ENCODE results near the gene TMEM238.

The TMEM238 gene

DNA sequence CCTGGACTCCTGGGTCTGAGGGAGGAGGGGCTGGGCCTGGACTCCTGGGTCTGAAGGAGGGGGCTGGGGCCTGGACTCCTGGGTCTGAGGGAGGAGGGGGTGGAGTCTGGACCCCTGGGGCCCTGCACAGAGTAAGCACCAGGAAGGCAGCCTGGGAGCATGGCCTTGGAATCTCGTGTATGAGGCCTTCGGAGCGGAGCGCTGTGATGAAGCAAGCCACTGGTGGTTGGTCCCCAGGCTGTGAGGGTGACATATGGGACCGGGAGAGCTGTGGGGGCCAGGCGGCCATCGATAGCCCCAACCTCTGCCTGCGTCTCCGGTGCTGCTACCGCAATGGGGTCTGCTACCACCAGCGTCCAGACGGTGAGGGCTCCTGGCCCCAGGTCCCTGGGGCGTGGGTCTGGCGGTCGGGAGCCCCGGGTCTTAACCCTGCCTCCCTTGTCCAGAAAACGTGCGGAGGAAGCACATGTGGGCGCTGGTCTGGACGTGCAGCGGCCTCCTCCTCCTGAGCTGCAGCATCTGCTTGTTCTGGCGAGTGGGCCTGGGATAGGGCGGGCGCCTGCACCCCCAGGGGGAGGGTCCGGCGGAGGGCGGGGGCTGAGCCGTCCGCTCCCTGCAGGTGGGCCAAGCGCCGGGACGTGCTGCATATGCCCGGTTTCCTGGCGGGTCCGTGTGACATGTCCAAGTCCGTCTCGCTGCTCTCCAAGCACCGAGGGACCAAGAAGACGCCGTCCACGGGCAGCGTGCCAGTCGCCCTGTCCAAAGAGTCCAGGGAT lies 6.5 kb downstream of the TMEM238 start:
- no peak for DNase-seq (ENCODE audit: low spot score)

- DNase-seq (ENCODE audit: low spot score), result no peak
Measured at GRCh38 chr19:55376241-55376933, 7.7 kb downstream of the TMEM238 start, which contains the start of gene TMEM190. Gene TMEM190, plus strand, starts transcription at chr19:55376826. Its CDS starts 28 bp downstream, at chr19:55376854.

GRCh38 chr19:55373993-55374757 lies 9.9 kb downstream of the TMEM238 start:
- no peak for DNase-seq (ENCODE audit: low spot score)

DNA sequence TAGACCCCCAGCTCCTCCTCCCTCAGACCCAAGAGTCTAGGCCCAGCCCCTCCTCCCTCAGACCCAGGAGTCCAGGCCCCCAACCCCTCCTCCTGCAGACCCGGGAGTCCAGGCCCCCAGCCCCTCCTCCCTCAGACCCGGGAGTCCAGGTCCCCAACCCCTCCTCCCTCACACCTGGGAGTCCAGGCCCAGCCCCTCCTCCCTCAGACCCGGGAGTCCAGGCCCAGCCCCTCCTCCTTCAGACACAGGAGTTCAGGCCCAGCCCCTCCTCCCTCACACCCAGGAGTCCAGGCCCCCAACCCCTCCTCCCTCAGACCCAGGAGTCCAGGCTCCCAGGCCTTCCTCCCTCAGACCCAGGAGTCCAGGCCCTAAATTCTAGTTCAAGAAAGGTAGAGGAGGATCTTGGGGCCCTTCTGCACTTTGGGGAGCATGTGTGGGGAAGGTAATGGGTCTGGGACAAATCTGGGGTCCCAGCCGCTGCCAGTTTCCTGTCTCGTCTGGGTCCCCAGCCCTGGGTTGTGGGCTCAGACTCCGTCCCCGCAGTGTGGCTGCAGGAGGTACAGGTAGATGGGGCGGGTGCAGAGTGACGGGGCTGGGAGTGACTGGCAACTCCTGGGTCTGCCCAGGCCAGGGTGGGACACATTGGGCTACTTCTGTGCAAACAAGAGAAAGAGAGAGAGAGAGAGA lies 10.6 kb downstream of the TMEM238 start:
- DNase-seq (ENCODE audit: low spot score), result no peak

DNA sequence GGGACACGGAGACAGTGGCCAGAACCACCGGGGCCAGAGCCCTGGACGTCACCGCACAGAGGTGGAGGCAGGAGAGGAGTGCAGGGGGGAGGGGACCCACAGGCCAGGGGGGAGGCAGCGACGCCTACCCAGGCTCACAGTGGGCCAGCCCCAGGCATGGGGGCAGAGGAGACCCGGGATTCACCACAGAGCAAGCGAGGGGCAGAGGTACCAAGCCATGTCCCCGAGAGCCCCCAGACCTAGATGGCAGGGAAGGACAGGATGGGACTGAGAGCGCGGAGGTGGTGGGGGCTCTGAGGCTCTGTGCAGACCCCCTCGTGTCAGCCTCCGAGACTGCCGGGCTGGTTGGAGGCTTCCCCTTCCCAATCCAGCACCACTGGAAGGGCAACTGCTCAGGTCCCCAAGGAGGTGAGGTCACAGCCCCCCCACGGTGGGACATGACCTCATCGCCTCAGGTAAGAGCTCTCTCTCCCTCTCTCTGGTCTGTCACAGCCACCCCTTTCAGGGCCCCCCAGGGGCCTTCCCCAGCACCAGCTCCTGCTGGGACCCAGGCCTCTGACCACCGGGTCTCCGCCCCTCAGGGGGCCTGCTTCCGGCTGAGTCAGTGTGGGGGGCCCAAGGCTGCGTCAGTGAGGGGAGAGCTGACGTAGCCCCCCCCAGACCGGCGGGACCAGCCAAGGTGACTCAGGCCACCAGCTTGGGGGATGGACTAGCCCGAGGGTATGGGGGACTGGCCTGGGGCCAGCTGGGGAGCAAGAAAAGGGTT lies 11.6 kb downstream of the TMEM238 start:
- DNase-seq (ENCODE audit: low spot score), result no peak

DNA sequence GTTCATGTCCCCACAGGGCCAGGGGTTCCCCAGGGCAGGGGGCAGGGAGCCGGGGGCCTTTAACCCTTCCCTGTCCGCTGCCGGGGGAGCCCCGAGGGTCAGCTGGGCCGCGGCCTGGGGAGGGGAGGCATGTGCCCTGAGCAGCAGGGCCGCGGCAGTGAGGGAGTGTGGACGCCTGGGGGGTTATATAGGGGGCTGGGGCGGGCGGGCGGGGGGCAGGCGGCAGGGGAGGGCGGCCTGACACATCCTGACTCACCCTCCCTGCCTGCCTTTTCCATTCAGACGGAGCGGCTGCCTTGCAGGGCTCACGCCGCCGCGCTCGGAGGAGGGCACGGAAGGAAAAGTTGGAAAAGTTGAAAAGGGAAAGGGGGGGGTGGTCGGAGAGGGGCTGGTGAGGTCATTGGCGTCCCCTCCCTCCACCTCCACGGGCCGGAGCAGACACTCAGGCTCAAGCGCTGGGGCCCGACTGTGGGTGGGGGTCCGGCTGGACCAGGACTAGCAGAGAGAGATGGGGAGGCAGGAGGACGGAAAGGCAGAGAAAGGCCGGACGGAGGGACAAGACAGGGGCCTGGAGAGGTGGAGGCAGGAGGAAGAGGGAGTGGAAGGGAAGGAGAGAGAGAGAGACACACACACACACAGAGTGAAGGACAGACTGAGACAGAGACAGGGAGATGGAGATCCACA lies 13.6 kb downstream of the TMEM238 start, which contains the start of gene IL11:
IL11 (minus strand) TSS at position 159 of the 684 bp plus-strand sequence; CDS start at position 6, 153 bp downstream.
- DNase-seq (ENCODE audit: low spot score), result no peak

DNA sequence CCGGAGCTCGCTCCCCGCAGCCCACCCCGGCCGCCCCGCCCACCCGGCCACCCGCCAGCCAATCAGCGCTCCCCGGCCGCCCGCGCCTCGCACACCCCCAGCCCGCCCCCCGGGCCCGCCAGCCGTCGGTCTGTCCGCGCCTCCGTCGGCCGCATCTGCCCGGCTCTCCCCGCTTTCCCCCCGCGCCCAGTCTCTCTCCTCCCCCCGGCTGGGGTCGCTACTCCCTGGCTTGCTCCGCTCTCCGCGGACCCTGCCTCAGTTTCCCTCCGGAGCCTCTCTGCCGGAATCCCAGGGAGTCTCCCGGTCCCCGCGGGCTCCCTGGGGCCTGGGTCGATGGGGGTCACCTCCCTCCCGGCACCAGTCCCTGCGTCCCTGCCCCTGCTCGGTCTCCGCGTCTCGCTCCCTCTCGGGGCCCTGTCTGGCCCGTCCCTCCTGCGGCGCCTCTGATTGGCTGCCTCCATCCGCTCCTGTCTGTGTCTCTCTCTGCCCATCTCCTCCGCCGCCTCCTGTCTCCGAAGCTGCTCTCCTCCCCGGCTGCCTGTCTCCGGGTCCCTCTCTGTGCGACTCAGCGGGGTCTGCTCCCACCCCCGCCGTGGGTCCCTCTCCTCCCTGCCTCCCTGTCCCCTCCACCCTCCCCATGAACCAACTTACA lies 14.3 kb downstream of the TMEM238 start:
- DNase-seq (ENCODE audit: low spot score), result no peak

- DNase-seq (ENCODE audit: low spot score), result no peak
Measured at GRCh38 chr19:55368701-55369563, 15.2 kb downstream of the TMEM238 start.

DNA sequence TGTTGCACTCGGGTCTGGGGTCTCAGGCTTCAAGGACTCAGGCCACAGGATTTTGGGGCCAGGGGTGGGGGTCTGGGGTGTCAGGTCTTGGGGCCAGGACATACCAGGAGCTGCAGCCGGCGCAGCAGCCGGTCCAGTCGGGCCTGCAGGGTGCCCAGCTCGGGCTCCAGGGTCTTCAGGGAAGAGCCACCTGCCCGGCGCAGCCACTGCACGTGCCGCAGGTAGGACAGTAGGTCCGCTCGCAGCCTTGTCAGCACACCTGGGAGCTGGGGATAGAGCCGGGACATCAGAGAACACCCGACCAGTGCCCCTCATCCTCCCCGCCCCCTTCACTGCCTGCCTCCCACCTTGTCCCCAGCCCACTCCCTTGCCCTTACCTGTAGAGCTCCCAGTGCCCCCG lies 16.0 kb downstream of the TMEM238 start:
- no peak for DNase-seq (ENCODE audit: low spot score)

DNA sequence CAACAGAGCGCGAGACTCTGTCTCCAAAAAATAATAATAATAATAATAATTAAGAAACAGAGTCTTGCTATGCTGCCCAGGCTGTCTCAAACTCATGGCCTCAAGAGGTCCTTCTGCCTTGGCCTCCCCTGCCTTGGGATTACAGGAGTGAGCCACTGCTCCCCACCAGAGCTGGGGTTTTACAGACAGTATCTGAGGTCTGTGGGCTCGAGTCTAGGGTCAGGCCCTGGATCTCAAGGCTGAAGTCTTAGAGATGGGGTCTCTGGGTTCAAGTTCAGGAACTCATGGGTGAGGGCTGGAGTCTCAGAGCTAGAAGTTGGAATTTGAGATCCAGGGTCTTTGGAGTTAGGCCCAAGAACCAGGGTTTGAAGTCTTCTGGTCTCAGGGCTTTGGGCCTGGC lies 17.3 kb downstream of the TMEM238 start:
- no peak for DNase-seq (ENCODE audit: low spot score)

DNA sequence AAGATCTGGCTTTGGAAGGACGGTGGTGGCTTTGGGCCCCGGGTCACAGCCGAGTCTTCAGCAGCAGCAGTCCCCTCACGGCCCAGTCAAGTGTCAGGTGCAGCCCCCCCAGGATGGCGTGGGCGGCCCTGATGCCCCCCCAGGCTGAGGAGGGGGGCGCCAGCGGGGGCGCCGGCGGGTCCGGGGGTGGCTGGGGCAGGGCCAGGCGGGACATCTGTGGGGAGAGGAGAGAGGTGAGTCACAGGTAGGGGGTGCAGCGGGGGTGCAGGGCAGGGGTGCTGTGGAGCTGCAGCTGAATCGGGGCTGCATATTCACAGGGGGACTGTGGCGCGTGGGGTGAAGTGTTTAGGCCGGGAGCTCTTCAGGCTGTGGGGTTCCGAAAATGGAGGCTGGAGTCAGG lies 18.1 kb downstream of the TMEM238 start:
- DNase-seq (ENCODE audit: low spot score), result no peak

- no peak for DNase-seq (ENCODE audit: low spot score)
Measured at GRCh38 chr19:55365245-55365644, 18.8 kb downstream of the TMEM238 start.

GRCh38 chr19:55362990-55363716 lies 20.9 kb downstream of the TMEM238 start, which contains the start of gene GARIN5B:
Gene GARIN5B, minus strand, starts transcription at chr19:55363260. Its CDS starts 194 bp downstream, at chr19:55363066.
- DNase-seq (ENCODE audit: low spot score), result no peak

DNA sequence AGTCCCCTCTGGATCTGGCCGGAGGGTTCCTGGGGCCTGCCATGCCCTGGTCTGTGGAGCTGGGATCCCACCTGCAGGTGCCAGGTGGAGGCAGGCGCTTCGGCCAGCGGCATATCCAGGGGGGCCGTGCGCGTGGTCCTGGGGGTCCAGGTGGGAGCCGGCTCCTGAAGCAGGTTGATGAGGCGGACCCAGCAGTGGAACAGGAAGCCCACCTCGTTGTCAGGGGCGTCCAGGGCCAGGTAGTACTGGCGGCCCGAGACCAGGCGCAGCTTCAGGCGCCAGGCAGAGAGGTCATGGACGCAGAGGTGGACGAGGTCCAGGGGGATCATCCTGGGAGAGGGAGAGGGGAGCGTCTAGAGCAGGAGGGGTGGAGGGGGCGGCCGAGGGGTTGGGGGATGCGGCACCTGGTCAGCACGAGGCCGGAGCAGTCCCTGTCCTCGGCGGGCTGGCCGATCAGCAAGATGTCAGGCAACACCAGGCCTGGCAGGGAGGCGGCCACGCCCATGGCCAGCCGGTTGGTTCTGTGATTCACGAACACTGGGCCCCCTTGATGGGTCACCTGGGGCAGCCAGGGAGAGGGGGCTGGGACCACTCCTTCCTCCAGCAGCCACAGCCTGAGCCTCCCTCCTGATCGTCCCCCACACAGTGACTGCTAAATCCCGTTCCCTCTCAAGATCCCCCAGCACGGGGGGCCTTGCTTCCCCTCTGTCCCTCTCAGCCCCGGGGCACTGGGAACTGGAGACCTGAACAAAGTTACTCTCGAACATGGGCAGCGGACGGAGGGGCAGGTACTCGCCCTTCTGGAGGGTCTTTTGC lies 21.7 kb downstream of the TMEM238 start:
- DNase-seq (ENCODE audit: low spot score), result no peak

DNA sequence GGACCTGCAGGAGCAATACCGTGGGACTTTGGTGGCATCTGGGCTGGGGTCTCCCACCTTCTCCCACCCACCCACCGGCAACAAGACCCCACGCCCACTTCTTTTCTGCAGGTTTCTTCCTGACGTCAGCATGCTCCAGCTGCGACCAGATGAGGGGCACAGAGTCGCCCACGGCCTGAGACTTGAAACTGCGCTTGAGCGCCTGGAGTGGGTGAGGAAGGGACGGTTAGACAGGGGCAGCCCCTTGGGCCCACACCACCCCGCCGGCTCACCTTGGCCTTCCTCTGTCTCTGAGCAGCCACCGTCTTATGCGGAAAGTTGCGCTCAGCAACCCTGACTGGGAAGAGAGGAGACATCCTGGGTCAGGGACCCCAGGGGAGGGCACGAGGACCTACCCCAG lies 23.2 kb downstream of the TMEM238 start:
- no peak for DNase-seq (ENCODE audit: low spot score)

- DNase-seq (ENCODE audit: low spot score), result no peak
Measured at GRCh38 chr19:55358943-55359908, 24.9 kb downstream of the TMEM238 start.
